Heart right ventricle (tissue), 16 donors: Measurements from ENCODE around the gene TNFRSF4. TPM values are rescaled to one million over a fixed set of nuclear protein-coding genes. Genes with fewer than 3 reads are reported as not detected.

ENCODE experiments used
- ATAC-seq, 8 donors: fragments of 200-7000 bp; cut with Tn5 transposase; one replicate each; pipeline ENCODE4 v1.9.1; 2020; ENCODE audit warnings: mild to moderate bottlenecking in 8 of 8, moderate library complexity in 8 of 8, moderate number of reproducible peaks in 1 of 8
- DNase-seq, 2 donors: peaks; one replicate each; pipeline ENCODE4 v3.0.0-alpha.2; 2020
- H3K27ac ChIP-seq, 10 donors: fragments of 200-600 bp; sonication (generic) in 2 of 10; one replicate each; pipeline versions ENCODE4 v1.5.0 to v1.8.0; 2020 to 2022; ENCODE audit warnings: mild to moderate bottlenecking in 3 of 10
- H3K27me3 ChIP-seq, 7 donors: fragments of 200-600 bp; one replicate each; pipeline ENCODE4 v1.8.0; 2021 to 2022; ENCODE audit warnings: mild to moderate bottlenecking in 2 of 7
- H3K36me3 ChIP-seq, 9 donors: fragments of 200-600 bp; sonication (generic) in 1 of 9; one replicate each; pipeline versions ENCODE4 v1.5.0 to v1.8.0; 2020 to 2022; ENCODE audit warnings: mild to moderate bottlenecking in 2 of 9
- H3K4me1 ChIP-seq, 9 donors: fragments of 200-600 bp; sonication (generic) in 1 of 9; one replicate each; pipeline versions ENCODE4 v1.5.0 to v1.8.0; 2020 to 2022; ENCODE audit warnings: mild to moderate bottlenecking in 4 of 9
- H3K4me3 ChIP-seq, 10 donors: fragments of 200-600 bp; sonication (generic) in 2 of 10; one replicate each; pipeline versions ENCODE4 v1.5.0 to v1.8.0; 2020 to 2022; ENCODE audit warnings: mild to moderate bottlenecking in 7 of 10, moderate library complexity in 2 of 10
- H3K9me3 ChIP-seq, 11 donors: fragments of 200-600 bp in 10 of 11; sonication (generic) in 2 of 11; one replicate each; pipeline versions ENCODE4 v1.5.0 to v1.8.0; 2013 to 2022; ENCODE audit warnings: mild to moderate bottlenecking in 2 of 11, control low read depth in 1 of 11, moderate library complexity in 1 of 11
- CTCF ChIP-seq, 9 donors: fragments of 200-600 bp; sonication (generic) in 2 of 9; IDR thresholded peaks; one replicate each; pipeline versions ENCODE4 v1.5.0 to v1.8.0; 2021 to 2022; ENCODE audit warnings: antibody characterized with exemption in 9 of 9, mild to moderate bottlenecking in 5 of 9, moderate library complexity in 1 of 9
- WGBS, 2 donors: extraction: QIAGEN DNeasy Blood & Tissue Kit; methylation state at CpG; one replicate each; pipeline ENCODE4 v1.1.7; 2013; ENCODE audit warnings: inconsistent platforms in 1 of 2; 5-methylcytosine and 5-hydroxymethylcytosine counted together
- intact Hi-C, 10 donors: fragments of 100-400 bp; cut with DNase I; formaldehyde crosslinking; loops; one replicate each; pipeline versions ENCODE4 v1.11.1 to v1.14.2; 2022
- polyA plus RNA-seq, 2 donors: library from polyadenylated mRNA; stranded (reverse); fragments of 200-250 nt; gene quantifications; one replicate each; pipeline ENCODE4 v1.2.3, GENCODE V29; 2013
- total RNA-seq, 10 donors: library from RNA; stranded (reverse); fragmentation: NEBNext Ultra II Directional in 3 of 10; extraction: Animal tissue kit (Norgen Biotek cat#: 25700) in 3 of 10; gene quantifications; one replicate each; pipeline versions ENCODE4 v1.2.1 to v1.2.4, GENCODE V29; 2021 to 2023
- donor health status: Arrhythmogenic right ventricular cardiomyopathy.
- donor health status: ischemic (EF 13 %, LVEDD 7.1; RV severe dilation, severe dysfunction).
- donor health status: healthy with polysubstance abuse.
- donor health status: DM: no; HTN: yes; CAD: no.
- donor health status: DM: no; HTN: no; CAD: no.
- donor health status: ischemic (EF 25% LVEDD 6.9; RV normal size, moderate dysfunction).
- donor health status: ischemic (EF 25% LVEDD 5.7; RV mildly dilated, moderate dysfunction).
- donor health status: healthy.
- donor health status: DM: yes; HTN: yes; CAD: no.
- donor health status: Ischemic cardiomyopathy.
- donor health status: ischemic (EF 35%, LVEDD 5.7; RV mildly dilated, moderate dysfunction).
- donor health status: nonischemic (EF 11% LVEDD 7.7; RV severe dilation, severe dysfunction).
- donor health status: DM: yes; HTN: yes; CAD: no.
- donor health status: PGD.
- donor health status: ischemic (EF 29% LVEDD 5.4; RV normal size, mild dysfunction).
- donor health status: nonischemic (EF 23%, LVEDD 6.1; RV moderate dilation, normal function).

TNFRSF4 gene
- total and polyA plus RNA-seq, 12 donors, result 0.52 to 24.8 (median 5.0) TPM

GRCh38 chr1:1204998-1205768 is 8.8 kb downstream of the TNFRSF4 start:
- ATAC-seq (no peak), DNase-seq (no peak)
- peaks cover 2 to 45% (median 30%) of the 10 kb centered on the region in 9 donors for H3K4me1 ChIP-seq
- intact Hi-C loops, result loop anchor here in 1 of 10 donors (5.0 kb wide), 1 partner anchor 48 kb away; no protein-coding TSS in a partner anchor
- H3K36me3 ChIP-seq, result peaks cover 0 to 3% (median 0%) of the 10 kb centered on the region in 9 donors
- WGBS, 2 donors, result 84 to 89% methylated on average over 19 of the region's 19 CpGs
- peak overlapping the region in 1 of 10 donors; percentile 37 for H3K4me3 ChIP-seq
- H3K27ac ChIP-seq, result peak overlapping the region in 1 of 10 donors; percentile 31
- H3K27me3 ChIP-seq, result peaks cover 13 to 73% (median 41%) of the 10 kb centered on the region in 7 donors
- TF ChIP-seq CTCF (IDR thresholded peaks at IDR 0.05), result no peak
- no peaks in the 10 kb centered on the region for H3K9me3 ChIP-seq

DNA sequence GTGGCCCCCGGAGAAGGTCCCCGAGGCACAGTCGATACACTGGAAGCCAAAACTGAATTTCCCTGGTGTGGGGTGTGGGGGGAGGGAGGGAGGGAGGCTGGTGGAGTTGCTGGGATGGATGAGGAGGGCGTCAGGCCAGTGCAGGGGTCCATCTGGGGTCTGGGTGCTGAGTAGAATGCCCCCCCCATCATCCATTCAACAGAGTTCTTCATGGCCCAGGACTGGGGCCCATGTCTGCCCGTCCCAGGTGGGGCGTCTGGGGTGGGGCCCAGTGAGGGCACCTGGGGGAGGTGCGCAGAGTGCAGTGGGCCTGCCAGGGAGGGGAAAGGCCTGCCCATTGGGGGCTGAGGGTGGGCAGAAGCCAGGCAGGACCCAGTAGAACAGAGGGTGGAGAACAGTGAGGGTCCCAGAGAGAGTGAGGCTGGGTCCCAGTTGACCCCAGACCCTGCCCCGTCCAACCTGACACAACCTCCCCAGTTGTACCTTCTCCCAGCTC is 9.5 kb downstream of the TNFRSF4 start:
- Histone ChIP-seq H3K27me3 (peaks cover 13 to 73% (median 41%) of the 10 kb centered on the region in 7 donors), H3K4me3 (no peak overlapping the region), H3K27ac (no peak overlapping the region), H3K36me3 (no peaks in the 10 kb centered on the region), H3K9me3 (no peaks in the 10 kb centered on the region), H3K4me1 (peaks cover 2 to 44% (median 30%) of the 10 kb centered on the region in 9 donors)
- intact Hi-C loops, result loop anchor here in 1 of 10 donors (5.0 kb wide), 1 partner anchor 47 kb away; no protein-coding TSS in a partner anchor
- WGBS, 2 donors, result 90 to 91% methylated on average over 8 of the region's 8 CpGs
- no peak for TF ChIP-seq CTCF (IDR thresholded peaks at IDR 0.05)
- no peak for DNase-seq
- no peak for ATAC-seq

DNA sequence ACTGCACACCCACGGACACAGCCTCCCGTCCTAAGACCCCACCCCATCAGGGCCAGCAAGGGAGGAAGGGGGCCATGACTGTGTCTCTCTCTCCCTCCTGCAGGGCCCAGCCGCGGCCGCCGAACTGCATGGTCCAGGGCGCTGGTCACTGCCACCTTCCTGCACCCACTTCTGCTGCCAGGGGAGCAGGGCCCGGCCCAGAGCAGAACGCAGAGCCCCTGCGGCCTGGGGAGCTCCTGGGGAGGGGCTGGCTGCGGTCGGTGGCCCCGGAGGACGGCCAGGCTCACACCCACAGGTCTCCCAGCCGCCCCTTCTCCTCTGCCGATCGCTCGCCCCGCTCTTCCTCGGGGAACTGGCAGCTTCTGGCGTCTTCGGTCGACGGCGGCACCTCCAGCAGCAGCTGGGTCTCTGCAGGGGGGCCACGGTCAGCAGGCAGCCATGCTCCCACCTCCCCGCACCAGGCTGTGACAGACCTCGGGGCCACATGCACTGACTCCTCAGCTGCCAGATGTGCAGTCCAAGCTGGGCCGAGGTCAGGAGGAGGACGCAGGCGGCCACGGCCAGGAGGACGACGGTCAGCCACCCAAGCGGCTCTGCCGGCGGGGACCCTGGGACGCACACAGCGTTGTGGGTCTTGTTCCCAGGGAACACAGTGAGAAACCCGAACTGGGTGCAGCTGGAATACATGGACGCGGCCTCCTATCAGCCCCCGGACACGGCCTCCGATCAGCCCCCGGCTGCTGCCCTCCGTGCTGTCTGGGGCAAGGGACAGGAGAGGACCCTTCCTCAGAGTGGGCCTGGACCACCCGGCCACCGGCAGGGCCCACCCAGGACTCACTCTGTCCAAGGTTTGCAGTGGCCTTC is 10.2 kb downstream of the TNFRSF4 start:
- ATAC-seq (no peak), DNase-seq (peak in 1 of 2 donors; percentile 12)
- H3K27me3 ChIP-seq, result peaks cover 13 to 68% (median 41%) of the 10 kb centered on the region in 7 donors
- intact Hi-C loops, result loop anchor here in 1 of 10 donors (5.0 kb wide), 1 partner anchor 46 kb away; no protein-coding TSS in a partner anchor
- TF ChIP-seq CTCF (IDR thresholded peaks at IDR 0.05), result no peak
- H3K9me3 ChIP-seq, result no peaks in the 10 kb centered on the region
- no peak overlapping the region for H3K4me3 ChIP-seq
- WGBS, 2 donors, result 71 to 75% methylated on average over 49 of the region's 49 CpGs
- H3K27ac ChIP-seq, result no peak overlapping the region
- H3K4me1 ChIP-seq, result peaks cover 2 to 37% (median 30%) of the 10 kb centered on the region in 9 donors
- H3K36me3 ChIP-seq, result no peaks in the 10 kb centered on the region
